ENCODE data around the gene GUCY2C.

- TF ChIP-seq, protein P1, sequence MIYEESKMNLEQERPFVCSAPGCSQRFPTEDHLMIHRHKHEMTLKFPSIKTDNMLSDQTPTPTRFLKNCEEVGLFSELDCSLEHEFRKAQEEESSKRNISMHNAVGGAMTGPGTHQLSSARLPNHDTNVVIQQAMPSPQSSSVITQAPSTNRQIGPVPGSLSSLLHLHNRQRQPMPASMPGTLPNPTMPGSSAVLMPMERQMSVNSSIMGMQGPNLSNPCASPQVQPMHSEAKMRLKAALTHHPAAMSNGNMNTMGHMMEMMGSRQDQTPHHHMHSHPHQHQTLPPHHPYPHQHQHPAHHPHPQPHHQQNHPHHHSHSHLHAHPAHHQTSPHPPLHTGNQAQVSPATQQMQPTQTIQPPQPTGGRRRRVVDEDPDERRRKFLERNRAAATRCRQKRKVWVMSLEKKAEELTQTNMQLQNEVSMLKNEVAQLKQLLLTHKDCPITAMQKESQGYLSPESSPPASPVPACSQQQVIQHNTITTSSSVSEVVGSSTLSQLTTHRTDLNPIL (CRISPR knock-in tag; IDR thresholded peaks at IDR 0.05; ENCODE audit: low read depth) = no peak
- no peak for TF ChIP-seq ARNTL (CRISPR knock-in tag; IDR thresholded peaks at IDR 0.05; ENCODE audit: borderline replicate concordance, low read depth)
- TF ChIP-seq, protein P2, sequence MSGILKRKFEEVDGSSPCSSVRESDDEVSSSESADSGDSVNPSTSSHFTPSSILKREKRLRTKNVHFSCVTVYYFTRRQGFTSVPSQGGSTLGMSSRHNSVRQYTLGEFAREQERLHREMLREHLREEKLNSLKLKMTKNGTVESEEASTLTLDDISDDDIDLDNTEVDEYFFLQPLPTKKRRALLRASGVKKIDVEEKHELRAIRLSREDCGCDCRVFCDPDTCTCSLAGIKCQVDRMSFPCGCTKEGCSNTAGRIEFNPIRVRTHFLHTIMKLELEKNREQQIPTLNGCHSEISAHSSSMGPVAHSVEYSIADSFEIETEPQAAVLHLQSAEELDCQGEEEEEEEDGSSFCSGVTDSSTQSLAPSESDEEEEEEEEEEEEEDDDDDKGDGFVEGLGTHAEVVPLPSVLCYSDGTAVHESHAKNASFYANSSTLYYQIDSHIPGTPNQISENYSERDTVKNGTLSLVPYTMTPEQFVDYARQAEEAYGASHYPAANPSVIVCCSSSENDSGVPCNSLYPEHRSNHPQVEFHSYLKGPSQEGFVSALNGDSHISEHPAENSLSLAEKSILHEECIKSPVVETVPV (CRISPR knock-in tag; IDR thresholded peaks at IDR 0.05) = no peak
These were observed 43.9 kb downstream of the GUCY2C start for GRCh38 chr12:14652483-14652882.
